Measurements from ENCODE around the gene MLLT6.

- TF ChIP-seq CTCF (IDR thresholded peaks at IDR 0.05), result no peak
- no peak for TF ChIP-seq POLR2A (IDR thresholded peaks at IDR 0.05)
- TF ChIP-seq EP300 (IDR thresholded peaks at IDR 0.05; ENCODE audit: low read depth), result no peak
Observed at GRCh38 chr17:38658741-38659345, 46.2 kb upstream of the MLLT6 start.
